ENCODE data around the gene IQSEC1. TPM values are rescaled to one million over a fixed set of nuclear protein-coding genes. Genes with fewer than 3 reads are reported as not detected.

Gene IQSEC1
- total and polyA plus RNA-seq, 9 of the 15 experiments (the other 6 are each of a cell fraction or from before 2014, with no cell fraction given): 0.56 to 39.0 (median 6.8) TPM

GRCh38 chr3:12947504-12948369 lies 125.5 kb downstream of the IQSEC1 start:
- H3K36me3 ChIP-seq (ENCODE audit: control insufficient read depth, insufficient read depth, low read length): peaks cover 3% of the 10 kb centered on the region; the same call in 2 of the 3 replicates
- H3K4me2 ChIP-seq (ENCODE audit: insufficient read depth, low read length): peak overlapping the region; percentile 63; the same call in 1 of the 2 replicates
- ChIA-PET CTCF (ENCODE audit: low intra/inter-chr PET ratio) (no interaction called here), POLR2A (interaction anchor here (0.6 to 1.8 kb wide), 8 partner anchors 9 to 51 kb away, joined by 3 to 11 read pairs (median 4); no protein-coding TSS in a partner anchor)
- H3K9me3 ChIP-seq (replicated peaks; ENCODE audit: control insufficient read depth, insufficient read depth, low read depth, low read length): no peaks in the 10 kb centered on the region
- H3K4me3 ChIP-seq: no peak overlapping the region
- H4K20me1 ChIP-seq (replicated peaks; ENCODE audit: control insufficient read depth, insufficient read depth, low read length): no peaks in the 10 kb centered on the region
- no peaks in the 10 kb centered on the region for H3K27me3 ChIP-seq (ENCODE audit: control insufficient read depth in 2 of 2, insufficient read depth in 2 of 2, low read length in 2 of 2)
- ATAC-seq: peak; percentile 76
- intact Hi-C loops (cut with micrococcal nuclease): no loop called here
- DNase-seq (ENCODE audit: extremely low read depth in 1 of 4, low spot score in 3 of 4): peak; percentile 64 to 71 (median 66)
- H3K9ac ChIP-seq (ENCODE audit: insufficient read depth in 1 of 2, low read depth in 2 of 2, low read length in 2 of 2): peak overlapping the region; percentile 7 to 75; a peak in 3 of 4 replicates
- 37% methylated on average over 7 of the region's 7 CpGs for WGBS (ENCODE audit: insufficient coverage, low coverage, missing lambda C conversion rate)
- peak; percentile 76 for FAIRE-seq
- no TSS peak for BruUV-seq (replicated peaks)
- peak overlapping the region; percentile 31 for H3K27ac ChIP-seq (ENCODE audit: extremely low read depth, low read depth, low read length)
- peaks cover 82% of the 10 kb centered on the region for H3K79me2 ChIP-seq (ENCODE audit: control insufficient read depth, insufficient read depth, low read length)
- peaks cover 48 to 81% of the 10 kb centered on the region in 2 experiments for H3K4me1 ChIP-seq (replicated peaks in 1 of 2; ENCODE audit: control insufficient read depth in 2 of 2, insufficient read depth in 2 of 2, low read length in 2 of 2)
- no peak overlapping the region for H2AFZ ChIP-seq (ENCODE audit: low read depth, low read length)
- no peaks in the 10 kb centered on the region for H3K9me1 ChIP-seq (ENCODE audit: control insufficient read depth, insufficient read depth, low read length)
- in situ Hi-C loops (cut with MboI): no loop called here
- no peak for TF ChIP-seq MCM2 (IDR thresholded peaks at IDR 0.05; ENCODE audit: low read depth)
- TF ChIP-seq RBM39 (optimal IDR thresholded peaks at IDR 0.05; ENCODE audit: low read depth, low read length): peak; percentile 21
- TF ChIP-seq DPF2 (IDR thresholded peaks at IDR 0.05): no peak
- peak; percentile 10 for TF ChIP-seq RBBP5 (IDR thresholded peaks at IDR 0.05; ENCODE audit: borderline replicate concordance, insufficient read depth, low read length, poor library complexity, severe bottlenecking)
- TF ChIP-seq FOXJ2 (tag; IDR thresholded peaks at IDR 0.05): no peak
- peak; percentile 68 for TF ChIP-seq BHLHE40 (IDR thresholded peaks at IDR 0.05; ENCODE audit: low read length)
- no peak for TF ChIP-seq WHSC1 (IDR thresholded peaks at IDR 0.05; ENCODE audit: low read length)
- TF ChIP-seq TOE1 (IDR thresholded peaks at IDR 0.05; ENCODE audit: borderline replicate concordance): 0 out of 2 replicates have a peak, but pooled peaks have one; percentile 4
- TF ChIP-seq TOE1 (CRISPR knock-in tag; IDR thresholded peaks at IDR 0.05; ENCODE audit: borderline replicate concordance, low read depth): no peak
- peak in 1 of 2 experiments; percentile 20; a peak in 2 of 4 replicates for TF ChIP-seq RAD21 (CRISPR knock-in tag; conservative IDR thresholded peaks at IDR 0.05 in 1 of 2, IDR thresholded peaks at IDR 0.05 in 1 of 2)
- TF ChIP-seq ZNF592 (IDR thresholded peaks at IDR 0.05): no peak
- TF ChIP-seq GABPB2 (CRISPR knock-in tag; conservative IDR thresholded peaks at IDR 0.05): no peak
- peak; percentile 37 to 58 (median 38); a peak in 5 of 6 replicates for TF ChIP-seq CTCF (IDR thresholded peaks at IDR 0.05 in 2 of 3, conservative IDR thresholded peaks at IDR 0.05 in 1 of 3; ENCODE audit: insufficient read depth in 2 of 3, low read depth in 1 of 3, low read length in 3 of 3)
- TF ChIP-seq NR4A1 (CRISPR knock-in tag; IDR thresholded peaks at IDR 0.05): no peak
- TF ChIP-seq NR4A1 (tag; IDR thresholded peaks at IDR 0.05): no peak
